Spleen (tissue), 11 donors: ENCODE results near the gene CCHCR1. TPM values are rescaled to one million over a fixed set of nuclear protein-coding genes. Genes with fewer than 3 reads are reported as not detected.
A peak's percentile ranks its signal among the peaks of the same experiment; 100 is the strongest.

Experiments used
- DNase-seq: peaks from one replicate; pipeline ENCODE4 v3.0.0-alpha.2; 2020
- H3K27ac ChIP-seq, 8 donors: fragments of 200-600 bp; sonication (generic) in 7 of 8; 1 replicate in 4 of 8; 2 replicates in 4 of 8; pipeline versions ENCODE4 v1.5.0 to v1.8.0; 2016 to 2021; ENCODE audit warnings: inconsistent platforms in 4 of 8, mild to moderate bottlenecking in 4 of 8, moderate library complexity in 1 of 8
- H3K27me3 ChIP-seq, 7 donors: fragments of 200-600 bp; sonication (generic) in 6 of 7; replicated peaks in 1 of 7; 1 replicate in 4 of 7; 2 replicates in 3 of 7; pipeline versions ENCODE4 v1.5.0 to v1.8.0; 2016 to 2021; ENCODE audit warnings: inconsistent platforms in 3 of 7, mild to moderate bottlenecking in 1 of 7
- H3K36me3 ChIP-seq, 6 donors: fragments of 200-600 bp; sonication (generic) in 5 of 6; 1 replicate in 4 of 6; 2 replicates in 2 of 6; pipeline versions ENCODE4 v1.5.0 to v1.8.0; 2016 to 2021; ENCODE audit warnings: inconsistent platforms in 2 of 6
- H3K4me1 ChIP-seq, 6 donors: fragments of 200-600 bp; sonication (generic) in 5 of 6; 1 replicate in 3 of 6; 2 replicates in 3 of 6; pipeline versions ENCODE4 v1.5.0 to v1.8.0; 2016 to 2021; ENCODE audit warnings: inconsistent platforms in 3 of 6
- H3K4me3 ChIP-seq, 8 donors: fragments of 200-600 bp; sonication (generic) in 7 of 8; 1 replicate in 4 of 8; 2 replicates in 4 of 8; pipeline versions ENCODE4 v1.5.0 to v1.8.0; 2016 to 2021; ENCODE audit warnings: inconsistent platforms in 4 of 8, mild to moderate bottlenecking in 4 of 8, moderate library complexity in 2 of 8
- H3K9me3 ChIP-seq, 8 donors: fragments of 200-600 bp; sonication (generic) in 7 of 8; 1 replicate in 4 of 8; 2 replicates in 4 of 8; pipeline versions ENCODE4 v1.5.0 to v1.8.0; 2016 to 2021; ENCODE audit warnings: inconsistent platforms in 4 of 8
- CTCF ChIP-seq, 11 experiments: fragments of 200-600 bp in 7 of 11; fragments of 450-650 bp in 4 of 11; sonication (generic) in 4 of 11; IDR thresholded peaks in 8 of 11; conservative IDR thresholded peaks in 3 of 11; 1 replicate in 7 of 11; 2 replicates in 4 of 11; pipeline versions ENCODE4 v1.4.0 to v1.8.0; 2016 to 2021; ENCODE audit warnings: antibody characterized with exemption in 11 of 11, inconsistent platforms in 4 of 11, mild to moderate bottlenecking in 1 of 11
- POLR2A ChIP-seq, 3 donors: fragments of 450-650 bp; IDR thresholded peaks; one replicate each; pipeline ENCODE4 v1.5.1; 2017; ENCODE audit warnings: antibody characterized with exemption in 3 of 3, mild to moderate bottlenecking in 1 of 3
- POLR2AphosphoS5 ChIP-seq, 3 donors: sonication (generic); formaldehyde crosslinking; IDR thresholded peaks; one replicate each; pipeline ENCODE4 v1.5.1; 2017; ENCODE audit warnings: antibody characterized with exemption in 3 of 3
- WGBS, 5 donors: extraction: QIAGEN DNeasy Blood & Tissue Kit in 3 of 5; methylation state at CpG; one replicate each; pipeline versions ENCODE4 v1.1.5 to v1.1.7; 2013 to 2018; 5-methylcytosine and 5-hydroxymethylcytosine counted together
- intact Hi-C: fragments of 100-400 bp; cut with DNase I; formaldehyde crosslinking; loops from one replicate; pipeline ENCODE4 v1.15.0; 2023; ENCODE audit warnings: low total_unique reads
- polyA plus RNA-seq, 3 donors: library from polyadenylated mRNA; stranded (reverse); fragments of 200-250 nt; gene quantifications; one replicate each; pipeline ENCODE4 v1.2.1, GENCODE V29; 2013
- total RNA-seq, 7 donors: library from RNA; depleted of rRNA in 3 of 7; stranded (reverse); fragments of >200 nt in 3 of 7; fragmentation: NEBNext Ultra II Directional in 4 of 7; extraction: Animal tissue kit (Norgen Biotek cat#: 25700) in 4 of 7; gene quantifications; one replicate each; pipeline versions ENCODE4 v1.1.0 to v1.2.1, GENCODE V29; 2016 to 2021
- donor health status: healthy with polysubstance abuse.
- donor health status: DM: no; HTN: no; CAD: no; lungs with moderate emphysema.
- donor health status: DM: no; HTN: no; CAD: no.
- donor health status: Bipolar disorder and iron deficiency.
- donor health status: healthy.
- donor health status: DM: no; HTN: no; CAD: no.
- donor health status: DM: yes; HTN: yes; CAD: no.

The CCHCR1 gene
- total and polyA plus RNA-seq, 10 donors: 7.7 to 22.5 (median 13.9) TPM

DNA sequence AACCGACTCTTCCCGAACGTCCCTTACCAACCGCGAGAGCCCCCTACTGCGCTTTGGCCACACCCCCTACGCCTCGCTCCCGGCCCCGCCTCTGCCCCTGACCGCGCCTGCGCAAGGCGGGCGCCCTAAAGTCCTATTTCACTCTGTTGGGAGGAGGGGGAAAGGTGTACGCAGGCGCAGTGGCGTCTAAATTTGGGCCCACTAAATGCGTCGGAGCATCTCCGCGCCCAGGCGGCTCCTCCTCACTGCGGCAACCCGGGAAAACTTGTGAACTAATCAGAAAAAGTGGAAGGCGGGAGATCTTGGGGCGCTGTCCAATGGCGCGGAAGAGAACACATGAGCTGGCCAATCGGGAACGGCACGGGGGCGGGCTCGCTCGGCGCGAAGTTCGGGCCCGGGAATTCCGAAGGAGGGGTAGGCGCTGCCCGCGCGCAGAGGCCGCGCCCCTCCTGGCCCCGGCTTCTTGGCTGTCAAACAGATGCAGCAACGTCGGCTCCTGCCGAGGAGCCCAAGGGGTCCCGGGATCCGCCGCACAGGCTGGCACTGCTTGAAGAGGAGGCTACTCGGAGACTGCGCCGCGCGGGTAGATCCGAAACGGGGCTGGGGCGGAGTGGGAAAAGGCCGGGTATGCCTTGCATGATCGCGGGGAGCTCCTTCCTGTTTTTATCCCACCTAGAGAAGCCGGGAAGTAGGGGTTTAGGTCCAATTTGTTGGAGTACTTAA is 699 bp upstream of the CCHCR1 start, which contains the start of gene TCF19:
Gene TCF19 (plus strand): TSS at position 450 of the 723 bp plus-strand sequence. CDS start 881 bp downstream, outside the sequence.
- intact Hi-C loops: no loop called here
- Histone ChIP-seq H3K9me3 (no peaks in the 10 kb centered on the region), H3K4me1 (peaks cover 11 to 38% (median 25%) of the 10 kb centered on the region in 6 donors), H3K36me3 (peaks cover 0 to 52% (median 7%) of the 10 kb centered on the region in 6 donors), H3K27me3 (no peaks in the 10 kb centered on the region), H3K4me3 (peak within 1 kb of the TSS; percentile 63 to 94 (median 84)), H3K27ac (peak within 1 kb of the TSS; percentile 42 to 90 (median 79))
- peak; percentile 99 for DNase-seq
- 0 to 1% (median 0%) methylated on average over 47 to 65 of the region's 65 CpGs for WGBS, 5 donors
- TF ChIP-seq CTCF (IDR thresholded peaks at IDR 0.05 in 8 of 11, conservative IDR thresholded peaks at IDR 0.05 in 3 of 11): peak in 3 of 11 experiments; percentile 17 to 46 (median 31)
- TF ChIP-seq POLR2AphosphoS5 (IDR thresholded peaks at IDR 0.05): peak; percentile 74 to 86 (median 85)
- TF ChIP-seq POLR2A (IDR thresholded peaks at IDR 0.05): peak in 1 of 3 donors; percentile 32

DNA sequence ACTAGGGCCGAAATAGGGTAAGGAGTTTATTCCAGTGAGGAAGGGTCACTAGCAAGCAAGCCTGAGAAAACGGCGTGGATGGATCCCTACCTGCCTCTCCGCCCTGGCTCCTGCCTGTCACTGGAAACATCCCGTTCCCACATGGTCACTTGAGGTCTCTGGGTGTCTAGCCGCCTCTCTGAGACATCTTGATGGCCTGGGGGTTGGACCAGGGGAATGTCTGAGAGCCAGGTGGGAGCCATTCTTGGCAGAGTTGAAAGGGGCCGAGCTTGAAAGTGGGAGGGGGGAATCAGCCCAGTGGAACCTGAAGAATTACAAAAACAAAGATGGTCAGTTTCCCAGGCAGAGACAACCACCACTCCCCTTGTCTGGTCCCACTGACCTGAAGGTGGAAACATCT is 961 bp downstream of the CCHCR1 start:
- Histone ChIP-seq H3K4me1 (peaks cover 11 to 38% (median 25%) of the 10 kb centered on the region in 6 donors), H3K4me3 (no peak overlapping the region), H3K9me3 (no peaks in the 10 kb centered on the region), H3K27ac (no peak overlapping the region), H3K27me3 (no peaks in the 10 kb centered on the region), H3K36me3 (peaks cover 0 to 44% (median 7%) of the 10 kb centered on the region in 6 donors)
- TF ChIP-seq CTCF (IDR thresholded peaks at IDR 0.05 in 8 of 11, conservative IDR thresholded peaks at IDR 0.05 in 3 of 11): no peak
- no peak for TF ChIP-seq POLR2A (IDR thresholded peaks at IDR 0.05)
- no peak for TF ChIP-seq POLR2AphosphoS5 (IDR thresholded peaks at IDR 0.05)
- intact Hi-C loops: no loop called here
- WGBS, 5 donors: 94 to 99% (median 96%) methylated on average over 7 of the region's 7 CpGs
- DNase-seq: no peak

GRCh38 chr6:31154436-31154835 is 3.2 kb downstream of the CCHCR1 start:
- Histone ChIP-seq H3K4me3 (no peak overlapping the region), H3K27ac (no peak overlapping the region), H3K9me3 (no peaks in the 10 kb centered on the region), H3K27me3 (no peaks in the 10 kb centered on the region), H3K36me3 (peaks cover 0 to 58% (median 21%) of the 10 kb centered on the region in 6 donors), H3K4me1 (peaks cover 11 to 25% (median 19%) of the 10 kb centered on the region in 6 donors)
- no peak for DNase-seq
- TF ChIP-seq POLR2AphosphoS5 (IDR thresholded peaks at IDR 0.05): no peak
- TF ChIP-seq CTCF (IDR thresholded peaks at IDR 0.05 in 8 of 11, conservative IDR thresholded peaks at IDR 0.05 in 3 of 11): no peak
- TF ChIP-seq POLR2A (IDR thresholded peaks at IDR 0.05): no peak
- WGBS, 5 donors: 91 to 99% (median 97%) methylated on average over 9 to 15 of the region's 15 CpGs
- intact Hi-C loops: no loop called here

- Histone ChIP-seq H3K27ac (no peak overlapping the region), H3K4me1 (peaks cover 4 to 19% (median 9%) of the 10 kb centered on the region in 6 donors), H3K36me3 (peaks cover 0 to 70% (median 21%) of the 10 kb centered on the region in 6 donors), H3K4me3 (no peak overlapping the region), H3K9me3 (no peaks in the 10 kb centered on the region), H3K27me3 (no peaks in the 10 kb centered on the region)
- TF ChIP-seq CTCF (IDR thresholded peaks at IDR 0.05 in 8 of 11, conservative IDR thresholded peaks at IDR 0.05 in 3 of 11) (no peak), POLR2AphosphoS5 (IDR thresholded peaks at IDR 0.05) (no peak), POLR2A (IDR thresholded peaks at IDR 0.05) (no peak)
- 88 to 97% (median 95%) methylated on average over 7 of the region's 7 CpGs for WGBS, 5 donors
- intact Hi-C loops: no loop called here
- no peak for DNase-seq
These were observed 4.8 kb downstream of the CCHCR1 start for GRCh38 chr6:31152781-31153180.
